Ureter (tissue), 1 donor: ENCODE measurements around the gene MYO1D. TPM values are rescaled to one million over a fixed set of nuclear protein-coding genes. Genes with fewer than 3 reads are reported as not detected.
"Not testable (repeated sequence)": the region's sequence is repeated elsewhere in the genome, so short reads cannot be mapped to it uniquely, and the experiment has no call there.

ENCODE experiments used
- DNase-seq: peaks from one replicate; pipeline ENCODE4 v3.0.0-alpha.2; 2020; ENCODE audit warnings: low spot score
- total RNA-seq: library from RNA; stranded (reverse); gene quantifications from one replicate; pipeline ENCODE4 v1.2.4, GENCODE V29; 2023
- donor health status: DM: yes; HTN: yes; CAD: no.

The MYO1D gene
- total RNA-seq, 1 donor from 2014 or later = 75.8 TPM

- no peak for DNase-seq
Measured at GRCh38 chr17:32731556-32732295, 145.2 kb downstream of the MYO1D start.

GRCh38 chr17:32727681-32728080, 149.2 kb downstream of the MYO1D start:
- no peak for DNase-seq

GRCh38 chr17:32725697-32726096, 151.2 kb downstream of the MYO1D start:
- DNase-seq = no peak

- no peak for DNase-seq
Measured at GRCh38 chr17:32723310-32723955, 153.5 kb downstream of the MYO1D start.

GRCh38 chr17:32722733-32723132, 154.2 kb downstream of the MYO1D start:
- DNase-seq = no peak

- DNase-seq = no peak
Measured at GRCh38 chr17:32720671-32721070, 156.3 kb downstream of the MYO1D start.

- DNase-seq = no peak
Measured at GRCh38 chr17:32719689-32720088, 157.2 kb downstream of the MYO1D start.

- DNase-seq = not testable (repeated sequence)
Measured at GRCh38 chr17:32714922-32715321, 162.0 kb downstream of the MYO1D start.

- not testable (repeated sequence) for DNase-seq
Measured at GRCh38 chr17:32714206-32714605, 162.7 kb downstream of the MYO1D start.

- DNase-seq = no peak
Measured at GRCh38 chr17:32713081-32713480, 163.8 kb downstream of the MYO1D start.

GRCh38 chr17:32709562-32709961, 167.4 kb downstream of the MYO1D start:
- no peak for DNase-seq

GRCh38 chr17:32701871-32702270, 175.1 kb downstream of the MYO1D start:
- no peak for DNase-seq

GRCh38 chr17:32699247-32699646, 177.7 kb downstream of the MYO1D start:
- no peak for DNase-seq

GRCh38 chr17:32697728-32698625, 178.9 kb downstream of the MYO1D start:
- DNase-seq = no peak

- no peak for DNase-seq
Measured at GRCh38 chr17:32696426-32696825, 180.5 kb downstream of the MYO1D start.

GRCh38 chr17:32695864-32696263, 181.1 kb downstream of the MYO1D start:
- DNase-seq = no peak

GRCh38 chr17:32693194-32693897, 183.6 kb downstream of the MYO1D start:
- DNase-seq = no peak

- no peak for DNase-seq
Measured at GRCh38 chr17:32692179-32692578, 184.7 kb downstream of the MYO1D start.

GRCh38 chr17:32689348-32689747, 187.6 kb downstream of the MYO1D start:
- DNase-seq = no peak

- DNase-seq = no peak
Measured at GRCh38 chr17:32688221-32688620, 188.7 kb downstream of the MYO1D start.

GRCh38 chr17:32684087-32684958, 192.6 kb downstream of the MYO1D start:
- no peak for DNase-seq
